ENCODE measurements around the gene PLA2G4B.
"Not testable (repeated sequence)": the region's sequence is repeated elsewhere in the genome, so short reads cannot be mapped to it uniquely, and the experiment has no call there.

DNA sequence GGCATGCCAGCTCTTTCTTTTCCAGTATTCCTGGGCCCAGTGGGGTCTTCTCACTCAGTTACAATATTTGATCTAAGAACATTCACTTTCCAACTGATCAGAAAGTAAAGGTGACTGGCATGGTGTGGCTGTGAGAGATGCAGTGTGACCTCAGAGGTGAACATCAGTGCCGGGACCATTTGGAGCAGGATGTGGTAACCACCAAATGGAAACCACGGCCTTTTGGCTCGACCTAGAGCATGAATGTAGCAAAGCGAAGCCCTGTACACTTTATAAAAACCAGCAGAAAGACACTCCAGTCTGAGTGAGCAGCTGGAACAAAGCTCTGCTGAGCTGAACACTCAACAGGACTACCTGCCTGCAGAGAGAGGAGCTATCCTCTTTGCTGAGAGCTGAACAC lies 7.4 kb upstream of the PLA2G4B start:
- not testable (repeated sequence) for TF ChIP-seq EZH2 (IDR thresholded peaks at IDR 0.05; ENCODE audit: insufficient read depth, poor library complexity, severe bottlenecking); EZH2phosphoT487 (IDR thresholded peaks at IDR 0.05; ENCODE audit: insufficient read depth, low read depth)
